ENCODE data around the gene ASCC1. TPM values are rescaled to one million over a fixed set of nuclear protein-coding genes. Genes with fewer than 3 reads are reported as not detected.

Gene ASCC1
- total and polyA plus RNA-seq, 2 of the 13 experiments (the other 11 are each of a cell fraction or from before 2014, with no cell fraction given) = 21.6 to 30.1 TPM

DNA sequence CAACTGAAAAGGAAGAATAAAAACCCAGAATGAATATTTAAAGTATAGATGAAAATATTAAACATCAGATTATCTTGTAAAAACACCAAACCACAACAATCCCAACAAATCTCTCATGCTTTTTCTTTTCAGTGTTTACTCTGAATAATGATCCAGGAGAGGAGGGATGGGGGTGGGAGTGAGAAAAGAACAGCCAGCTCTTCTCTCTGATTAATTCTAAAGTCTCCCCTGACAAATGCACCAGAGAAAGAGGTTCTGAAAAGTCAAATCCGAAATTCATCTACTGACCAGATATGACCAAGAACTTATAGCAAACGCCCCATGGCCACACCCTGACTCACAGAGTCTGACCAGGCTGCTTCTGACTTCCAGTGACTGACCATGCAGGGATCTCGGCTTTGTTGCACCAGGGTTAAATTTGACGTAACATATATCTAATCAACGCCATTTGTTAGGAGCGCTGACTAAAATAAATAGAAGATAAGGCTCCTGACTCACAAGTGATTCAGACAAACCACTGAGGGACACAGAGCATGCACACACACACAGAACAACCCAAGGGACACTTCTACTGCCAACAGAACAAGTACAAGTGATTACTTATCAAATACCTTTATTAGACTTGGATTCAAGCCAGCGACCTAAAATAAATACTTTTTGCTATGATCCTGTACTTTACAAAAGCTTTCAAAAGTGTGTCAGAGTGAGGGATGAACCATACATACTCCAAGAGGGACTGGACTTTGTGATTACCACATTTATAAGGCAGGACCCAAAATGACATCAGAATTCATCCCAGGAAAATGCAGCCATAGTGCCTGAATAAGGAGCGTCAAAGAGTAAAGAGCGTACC is 118.4 kb downstream of the ASCC1 start (continued):
- TF ChIP-seq, protein P1, sequence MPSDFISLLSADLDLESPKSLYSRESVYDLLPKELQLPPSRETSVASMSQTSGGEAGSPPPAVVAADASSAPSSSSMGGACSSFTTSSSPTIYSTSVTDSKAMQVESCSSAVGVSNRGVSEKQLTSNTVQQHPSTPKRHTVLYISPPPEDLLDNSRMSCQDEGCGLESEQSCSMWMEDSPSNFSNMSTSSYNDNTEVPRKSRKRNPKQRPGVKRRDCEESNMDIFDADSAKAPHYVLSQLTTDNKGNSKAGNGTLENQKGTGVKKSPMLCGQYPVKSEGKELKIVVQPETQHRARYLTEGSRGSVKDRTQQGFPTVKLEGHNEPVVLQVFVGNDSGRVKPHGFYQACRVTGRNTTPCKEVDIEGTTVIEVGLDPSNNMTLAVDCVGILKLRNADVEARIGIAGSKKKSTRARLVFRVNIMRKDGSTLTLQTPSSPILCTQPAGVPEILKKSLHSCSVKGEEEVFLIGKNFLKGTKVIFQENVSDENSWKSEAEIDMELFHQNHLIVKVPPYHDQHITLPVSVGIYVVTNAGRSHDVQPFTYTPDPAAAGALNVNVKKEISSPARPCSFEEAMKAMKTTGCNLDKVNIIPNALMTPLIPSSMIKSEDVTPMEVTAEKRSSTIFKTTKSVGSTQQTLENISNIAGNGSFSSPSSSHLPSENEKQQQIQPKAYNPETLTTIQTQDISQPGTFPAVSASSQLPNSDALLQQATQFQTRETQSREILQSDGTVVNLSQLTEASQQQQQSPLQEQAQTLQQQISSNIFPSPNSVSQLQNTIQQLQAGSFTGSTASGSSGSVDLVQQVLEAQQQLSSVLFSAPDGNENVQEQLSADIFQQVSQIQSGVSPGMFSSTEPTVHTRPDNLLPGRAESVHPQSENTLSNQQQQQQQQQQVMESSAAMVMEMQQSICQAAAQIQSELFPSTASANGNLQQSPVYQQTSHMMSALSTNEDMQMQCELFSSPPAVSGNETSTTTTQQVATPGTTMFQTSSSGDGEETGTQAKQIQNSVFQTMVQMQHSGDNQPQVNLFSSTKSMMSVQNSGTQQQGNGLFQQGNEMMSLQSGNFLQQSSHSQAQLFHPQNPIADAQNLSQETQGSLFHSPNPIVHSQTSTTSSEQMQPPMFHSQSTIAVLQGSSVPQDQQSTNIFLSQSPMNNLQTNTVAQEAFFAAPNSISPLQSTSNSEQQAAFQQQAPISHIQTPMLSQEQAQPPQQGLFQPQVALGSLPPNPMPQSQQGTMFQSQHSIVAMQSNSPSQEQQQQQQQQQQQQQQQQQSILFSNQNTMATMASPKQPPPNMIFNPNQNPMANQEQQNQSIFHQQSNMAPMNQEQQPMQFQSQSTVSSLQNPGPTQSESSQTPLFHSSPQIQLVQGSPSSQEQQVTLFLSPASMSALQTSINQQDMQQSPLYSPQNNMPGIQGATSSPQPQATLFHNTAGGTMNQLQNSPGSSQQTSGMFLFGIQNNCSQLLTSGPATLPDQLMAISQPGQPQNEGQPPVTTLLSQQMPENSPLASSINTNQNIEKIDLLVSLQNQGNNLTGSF (CRISPR knock-in tag; IDR thresholded peaks at IDR 0.05) = no peak
- TF ChIP-seq, protein P2, sequence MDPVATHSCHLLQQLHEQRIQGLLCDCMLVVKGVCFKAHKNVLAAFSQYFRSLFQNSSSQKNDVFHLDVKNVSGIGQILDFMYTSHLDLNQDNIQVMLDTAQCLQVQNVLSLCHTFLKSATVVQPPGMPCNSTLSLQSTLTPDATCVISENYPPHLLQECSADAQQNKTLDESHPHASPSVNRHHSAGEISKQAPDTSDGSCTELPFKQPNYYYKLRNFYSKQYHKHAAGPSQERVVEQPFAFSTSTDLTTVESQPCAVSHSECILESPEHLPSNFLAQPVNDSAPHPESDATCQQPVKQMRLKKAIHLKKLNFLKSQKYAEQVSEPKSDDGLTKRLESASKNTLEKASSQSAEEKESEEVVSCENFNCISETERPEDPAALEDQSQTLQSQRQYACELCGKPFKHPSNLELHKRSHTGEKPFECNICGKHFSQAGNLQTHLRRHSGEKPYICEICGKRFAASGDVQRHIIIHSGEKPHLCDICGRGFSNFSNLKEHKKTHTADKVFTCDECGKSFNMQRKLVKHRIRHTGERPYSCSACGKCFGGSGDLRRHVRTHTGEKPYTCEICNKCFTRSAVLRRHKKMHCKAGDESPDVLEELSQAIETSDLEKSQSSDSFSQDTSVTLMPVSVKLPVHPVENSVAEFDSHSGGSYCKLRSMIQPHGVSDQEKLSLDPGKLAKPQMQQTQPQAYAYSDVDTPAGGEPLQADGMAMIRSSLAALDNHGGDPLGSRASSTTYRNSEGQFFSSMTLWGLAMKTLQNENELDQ (CRISPR knock-in tag; IDR thresholded peaks at IDR 0.05; ENCODE audit: borderline replicate concordance) = no peak
- TF ChIP-seq TARDBP (CRISPR knock-in tag; IDR thresholded peaks at IDR 0.05) (no peak), ELF4 (CRISPR knock-in tag; IDR thresholded peaks at IDR 0.05; ENCODE audit: borderline replicate concordance) (no peak), SIN3A (IDR thresholded peaks at IDR 0.05; ENCODE audit: borderline replicate concordance, low read depth, low read length) (no peak), ZNF557 (CRISPR knock-in tag; IDR thresholded peaks at IDR 0.05) (no peak), SIX1 (CRISPR knock-in tag; IDR thresholded peaks at IDR 0.05; ENCODE audit: borderline replicate concordance) (peak; percentile 60; the same call in 1 of the 2 replicates), U2AF2 (IDR thresholded peaks at IDR 0.05; ENCODE audit: low read depth, low read length) (no peak), CBX2 (IDR thresholded peaks at IDR 0.05; ENCODE audit: low read depth, low read length) (no peak), CBX2 (CRISPR knock-in tag; IDR thresholded peaks at IDR 0.05; ENCODE audit: low read depth) (no peak), PAWR (CRISPR knock-in tag; IDR thresholded peaks at IDR 0.05; ENCODE audit: borderline replicate concordance) (no peak), ZNF205 (CRISPR knock-in tag; IDR thresholded peaks at IDR 0.05) (no peak), BORCS8-MEF2B (CRISPR knock-in tag; IDR thresholded peaks at IDR 0.05) (no peak), RORA (CRISPR knock-in tag; IDR thresholded peaks at IDR 0.05) (no peak), ELF1 (CRISPR knock-in tag; IDR thresholded peaks at IDR 0.05) (no peak), CBX1 (IDR thresholded peaks at IDR 0.05; ENCODE audit: low read depth) (no peak), TMF1 (CRISPR knock-in tag; IDR thresholded peaks at IDR 0.05; ENCODE audit: low read depth) (0 out of 2 replicates have a peak, but pooled peaks have one; percentile 32)
- TF ChIP-seq, protein P3, sequence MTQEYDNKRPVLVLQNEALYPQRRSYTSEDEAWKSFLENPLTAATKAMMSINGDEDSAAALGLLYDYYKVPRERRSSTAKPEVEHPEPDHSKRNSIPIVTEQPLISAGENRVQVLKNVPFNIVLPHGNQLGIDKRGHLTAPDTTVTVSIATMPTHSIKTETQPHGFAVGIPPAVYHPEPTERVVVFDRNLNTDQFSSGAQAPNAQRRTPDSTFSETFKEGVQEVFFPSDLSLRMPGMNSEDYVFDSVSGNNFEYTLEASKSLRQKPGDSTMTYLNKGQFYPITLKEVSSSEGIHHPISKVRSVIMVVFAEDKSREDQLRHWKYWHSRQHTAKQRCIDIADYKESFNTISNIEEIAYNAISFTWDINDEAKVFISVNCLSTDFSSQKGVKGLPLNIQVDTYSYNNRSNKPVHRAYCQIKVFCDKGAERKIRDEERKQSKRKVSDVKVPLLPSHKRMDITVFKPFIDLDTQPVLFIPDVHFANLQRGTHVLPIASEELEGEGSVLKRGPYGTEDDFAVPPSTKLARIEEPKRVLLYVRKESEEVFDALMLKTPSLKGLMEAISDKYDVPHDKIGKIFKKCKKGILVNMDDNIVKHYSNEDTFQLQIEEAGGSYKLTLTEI (CRISPR knock-in tag; conservative IDR thresholded peaks at IDR 0.05) = no peak
- TF ChIP-seq, protein P4, sequence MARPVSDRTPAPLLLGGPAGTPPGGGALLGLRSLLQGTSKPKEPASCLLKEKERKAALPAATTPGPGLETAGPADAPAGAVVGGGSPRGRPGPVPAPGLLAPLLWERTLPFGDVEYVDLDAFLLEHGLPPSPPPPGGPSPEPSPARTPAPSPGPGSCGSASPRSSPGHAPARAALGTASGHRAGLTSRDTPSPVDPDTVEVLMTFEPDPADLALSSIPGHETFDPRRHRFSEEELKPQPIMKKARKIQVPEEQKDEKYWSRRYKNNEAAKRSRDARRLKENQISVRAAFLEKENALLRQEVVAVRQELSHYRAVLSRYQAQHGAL (CRISPR knock-in tag; IDR thresholded peaks at IDR 0.05; ENCODE audit: not compliant biosample characterization) = no peak

Data from HepG2 (cell line).